Endothelial cell of umbilical vein (primary cell): ENCODE measurements around the gene LPAR3. TPM values are rescaled to one million over a fixed set of nuclear protein-coding genes. Genes with fewer than 3 reads are reported as not detected.

Experiments
- BruUV-seq: library from RNA; stranded (reverse); fragments of 400-500 nt; replicated peaks from 2 replicates; lab custom pipeline; 2021; lab: Mats Ljungman, UMichigan
- CTCF ChIA-PET: fragments of 300-600, 350-600 bp; sonication (Branson Sonifier 250); formaldehyde crosslinking; loops from one replicate; lab custom pipeline; 2021; ENCODE audit warnings: antibody characterized with exemption, inconsistent platforms; lab: Charles Lee
- POLR2A ChIA-PET: fragments of 300-600, 350-600 bp; sonication (Branson Sonifier 250); formaldehyde crosslinking; loops from one replicate; lab custom pipeline; 2021; ENCODE audit warnings: antibody characterized with exemption, inconsistent platforms; lab: Charles Lee
- DNase-seq: peaks from one replicate; pipeline ENCODE4 v3.0.0-alpha.2; 2011; ENCODE audit warnings: low read depth, low spot score
- FAIRE-seq: peaks from 2 replicates; lab custom pipeline; 2011; peaks lifted over from hg19 to GRCh38; lab: Jason Lieb, UNC
- H2AFZ ChIP-seq: 2 replicates; pipeline ENCODE4 v1.6.0; 2012; ENCODE audit warnings: low read depth, low read length, control low read depth, inconsistent platforms
- H3K27ac ChIP-seq: 2 replicates; pipeline ENCODE4 v1.5.1; 2011; ENCODE audit warnings: low read depth, mild to moderate bottlenecking, control low read depth, low read length, moderate library complexity; ENCODE audit not compliant: insufficient read depth
- H3K27me3 ChIP-seq, 2 experiments: 2 replicates each; pipeline versions ENCODE4 v1.6.0 to v1.6.1; 2011; ENCODE audit warnings: low read length in 2 of 2, mixed read lengths in 1 of 2; ENCODE audit not compliant: control insufficient read depth in 2 of 2, insufficient read depth in 2 of 2
- H3K36me3 ChIP-seq, 2 experiments: 2 replicates in 1 of 2; 3 replicates in 1 of 2; pipeline ENCODE4 v1.5.1; 2011; ENCODE audit warnings: low read length in 2 of 2, mild to moderate bottlenecking in 1 of 2, moderate library complexity in 1 of 2; ENCODE audit not compliant: control insufficient read depth in 2 of 2, insufficient read depth in 2 of 2; ENCODE audit errors: extremely low read depth in 1 of 2
- H3K4me1 ChIP-seq: 3 replicates; pipeline ENCODE4 v1.5.1; 2011; ENCODE audit warnings: mild to moderate bottlenecking, low read length; ENCODE audit not compliant: control insufficient read depth, insufficient read depth; ENCODE audit errors: extremely low read depth
- H3K4me2 ChIP-seq: 2 replicates; pipeline ENCODE4 v1.6.1; 2011; ENCODE audit warnings: low read length, control low read depth, mixed read lengths; ENCODE audit not compliant: insufficient read depth
- H3K4me3 ChIP-seq, 3 experiments: fragments of 200-600 bp in 1 of 3; sonication (generic), shearing (Covaris generic) in 1 of 3; replicated peaks in 1 of 3; 2 replicates each; pipeline ENCODE4 v1.5.1; 2011 to 2016; ENCODE audit warnings: control low read depth in 3 of 3, low read length in 3 of 3, mild to moderate bottlenecking in 2 of 3, inconsistent platforms in 1 of 3, low read depth in 1 of 3, moderate library complexity in 1 of 3; ENCODE audit not compliant: insufficient read depth in 1 of 3
- H3K79me2 ChIP-seq: 2 replicates; pipeline ENCODE4 v1.6.0; 2012; ENCODE audit warnings: low read length, inconsistent platforms; ENCODE audit not compliant: control insufficient read depth, insufficient read depth
- H3K9ac ChIP-seq: replicated peaks from 2 replicates; pipeline ENCODE3; 2011; ENCODE audit warnings: low read length, control low read depth; ENCODE audit not compliant: insufficient read depth; ENCODE audit errors: extremely low read depth
- H3K9me1 ChIP-seq: replicated peaks from 3 replicates; pipeline ENCODE4 v1.6.0; 2011; ENCODE audit warnings: mild to moderate bottlenecking, low read length; ENCODE audit not compliant: control insufficient read depth, insufficient read depth; ENCODE audit errors: extremely low read depth
- H3K9me3 ChIP-seq: replicated peaks from 2 replicates; pipeline ENCODE4 v1.5.1; 2012; ENCODE audit warnings: low read length, inconsistent platforms; ENCODE audit not compliant: control insufficient read depth, insufficient read depth
- H4K20me1 ChIP-seq: replicated peaks from 2 replicates; pipeline ENCODE3; 2011; ENCODE audit warnings: mild to moderate bottlenecking, low read length; ENCODE audit not compliant: control insufficient read depth, insufficient read depth; ENCODE audit errors: extremely low read depth
- CTCF ChIP-seq, 2 donors: IDR thresholded peaks; 1 replicate in 1 of 2; 2 replicates in 1 of 2; pipeline ENCODE4 v1.5.1; 2011; ENCODE audit warnings: low read length in 2 of 2, mild to moderate bottlenecking in 2 of 2, moderate library complexity in 2 of 2, control low read depth in 1 of 2, inconsistent platforms in 1 of 2, low read depth in 1 of 2; ENCODE audit not compliant: insufficient read depth in 1 of 2; ENCODE audit errors: extremely low read depth in 1 of 2
- EZH2 ChIP-seq: IDR thresholded peaks from 2 replicates; pipeline ENCODE4 v1.6.1; 2012; ENCODE audit warnings: borderline replicate concordance, low read depth, mild to moderate bottlenecking, moderate library complexity, low read length, inconsistent platforms; ENCODE audit not compliant: severe bottlenecking
- FOS ChIP-seq: IDR thresholded peaks from 2 replicates; pipeline ENCODE4 v1.6.1; 2011; ENCODE audit warnings: mild to moderate bottlenecking, low read length, moderate library complexity, borderline replicate concordance; ENCODE audit not compliant: insufficient read depth
- GATA2 ChIP-seq: IDR thresholded peaks from 2 replicates; pipeline ENCODE4 v1.7.0; 2011; ENCODE audit warnings: low read depth, mild to moderate bottlenecking, moderate library complexity, mixed read lengths, low read length; ENCODE audit not compliant: insufficient read length, insufficient read depth
- JUN ChIP-seq: IDR thresholded peaks from 2 replicates; pipeline ENCODE4 v1.6.1; 2011; ENCODE audit warnings: borderline replicate concordance, low read depth; ENCODE audit not compliant: insufficient read length, insufficient read depth
- MYC ChIP-seq: IDR thresholded peaks from one replicate; pipeline ENCODE4 v1.6.1; 2011; ENCODE audit warnings: mild to moderate bottlenecking, low read depth, low read length
- POLR2A ChIP-seq: IDR thresholded peaks from 2 replicates; pipeline ENCODE4 v1.6.1; 2012; ENCODE audit warnings: low read depth, mild to moderate bottlenecking, control low read depth, low read length
- POLR2AphosphoS5 ChIP-seq: IDR thresholded peaks from 2 replicates; pipeline ENCODE4 v1.6.1; 2012; ENCODE audit warnings: low read depth, mild to moderate bottlenecking, control low read depth, low read length, moderate library complexity; ENCODE audit not compliant: insufficient read depth
- dilution Hi-C: fragments of 300-500 bp; cut with MboI; formaldehyde crosslinking; loops from one replicate; pipeline ENCODE4 v1.15.0; 2019; ENCODE audit warnings: low sequenced_read_pairs; ENCODE audit not compliant: extremely low pct_ligation_motif_present
- intact Hi-C: fragments of 100-400 bp; cut with micrococcal nuclease; formaldehyde crosslinking; loops from one replicate; pipeline ENCODE4 v1.10.0; 2022
- polyA plus RNA-seq, 4 experiments: library from polyadenylated mRNA; depleted of rRNA in 3 of 4; stranded (reverse) in 3 of 4; unstranded in 1 of 4; fragments of >200 nt; gene quantifications; 2 replicates each; pipeline versions ENCODE4 v1.2.1 to v1.2.3, GENCODE V29; 2011 to 2012; ENCODE audit warnings: missing spikeins in 1 of 4
- total RNA-seq: library from RNA; stranded (reverse); gene quantifications from 2 replicates; pipeline ENCODE4 v1.2.3, GENCODE V29; 2021
- TF ChIP-seq, protein P1 (sequence below): IDR thresholded peaks from 2 replicates; pipeline ENCODE4 v1.6.1; 2011; ENCODE audit not compliant: insufficient read depth, insufficient read length

Gene LPAR3
- total and polyA plus RNA-seq, 2 donors (not counting 3 experiments of a cell fraction or from before 2014, with no cell fraction given) = not detected

- BruUV-seq = no TSS peak
- no peaks in the 10 kb centered on the region for H4K20me1 ChIP-seq
Observed at GRCh38 chr1:84859866-84860265, 33.1 kb downstream of the LPAR3 start.

More at GRCh38 chr1:84859866-84860265, 33.1 kb downstream of the LPAR3 start:
- Histone ChIP-seq H3K4me3 (no peak overlapping the region), H3K27me3 (peaks cover 4 to 8% of the 10 kb centered on the region in 2 experiments), H3K36me3 (no peaks in the 10 kb centered on the region), H3K4me1 (peaks cover 8% of the 10 kb centered on the region), H3K79me2 (no peaks in the 10 kb centered on the region), H3K9me3 (no peaks in the 10 kb centered on the region), H3K9me1 (no peaks in the 10 kb centered on the region), H3K27ac (no peak overlapping the region), H3K9ac (no peak overlapping the region), H3K4me2 (no peak overlapping the region), H2AFZ (no peak overlapping the region)
- DNase-seq (no peak), FAIRE-seq (no peak)
- TF ChIP-seq FOS (no peak), JUN (no peak), EZH2 (no peak), POLR2AphosphoS5 (no peak), MYC (no peak), POLR2A (no peak), CTCF (IDR thresholded peaks at IDR 0.05; ENCODE audit: extremely low read depth in 1 of 2, insufficient read depth in 1 of 2, low read depth in 1 of 2, low read length in 2 of 2) (no peak), GATA2 (no peak)
- TF ChIP-seq, protein P1, sequence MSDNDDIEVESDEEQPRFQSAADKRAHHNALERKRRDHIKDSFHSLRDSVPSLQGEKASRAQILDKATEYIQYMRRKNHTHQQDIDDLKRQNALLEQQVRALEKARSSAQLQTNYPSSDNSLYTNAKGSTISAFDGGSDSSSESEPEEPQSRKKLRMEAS = no peak
- dilution Hi-C loops (no loop called here), intact Hi-C loops (no loop called here)
- ChIA-PET CTCF (no interaction called here), POLR2A (no interaction called here)
